ENCODE data around the gene CACNA1I. TPM values are rescaled to one million over a fixed set of nuclear protein-coding genes. Genes with fewer than 3 reads are reported as not detected.

The CACNA1I gene
- total RNA-seq, 1 donor from 2014 or later: 0.11 TPM

GRCh38 chr22:39571538-39571937 lies 985 bp downstream of the CACNA1I start:
- H3K27ac ChIP-seq (ENCODE audit: low read depth, low read length): no peak overlapping the region
- H3K9me3 ChIP-seq (ENCODE audit: insufficient read depth, low read depth, low read length): no peaks in the 10 kb centered on the region
- Mint-ChIP-seq H3K36me3 (ENCODE audit: low read depth, unreplicated experiment) (no peaks in the 10 kb centered on the region), H3K27ac (ENCODE audit: unreplicated experiment) (no peak overlapping the region), H3K9me3 (ENCODE audit: unreplicated experiment) (no peaks in the 10 kb centered on the region), H3K4me3 (ENCODE audit: unreplicated experiment) (no peak overlapping the region), H3K27me3 (ENCODE audit: low read depth, unreplicated experiment) (peaks cover 19% of the 10 kb centered on the region), H3K4me1 (ENCODE audit: low read depth, unreplicated experiment) (peaks cover 23% of the 10 kb centered on the region)
- no peak for DNase-seq (ENCODE audit: low read depth)
- H3K27me3 ChIP-seq (ENCODE audit: insufficient read depth, low read length): no peaks in the 10 kb centered on the region
- FAIRE-seq: no peak
- H3K4me3 ChIP-seq (ENCODE audit: insufficient read depth, low read depth, low read length): no peak overlapping the region
- peaks cover 17% of the 10 kb centered on the region for H3K4me1 ChIP-seq (ENCODE audit: insufficient read depth, low read length)
- H3K9ac ChIP-seq (ENCODE audit: low read length): no peak overlapping the region
- no peaks in the 10 kb centered on the region for H3K36me3 ChIP-seq (ENCODE audit: insufficient read depth, low read length)
- no peak overlapping the region for H3K4me2 ChIP-seq (ENCODE audit: low read length)
- no peak for TF ChIP-seq CTCF (IDR thresholded peaks at IDR 0.05; ENCODE audit: insufficient read depth, low read depth, low read length)
- TF ChIP-seq EZH2 (IDR thresholded peaks at IDR 0.05; ENCODE audit: insufficient read depth, low read length): no peak
- H4K20me1 ChIP-seq (ENCODE audit: insufficient read depth, low read length): no peaks in the 10 kb centered on the region
- no peaks in the 10 kb centered on the region for H3K79me2 ChIP-seq (ENCODE audit: insufficient read depth, low read length)
- H2AFZ ChIP-seq (ENCODE audit: low read depth, low read length): no peak overlapping the region

DNA sequence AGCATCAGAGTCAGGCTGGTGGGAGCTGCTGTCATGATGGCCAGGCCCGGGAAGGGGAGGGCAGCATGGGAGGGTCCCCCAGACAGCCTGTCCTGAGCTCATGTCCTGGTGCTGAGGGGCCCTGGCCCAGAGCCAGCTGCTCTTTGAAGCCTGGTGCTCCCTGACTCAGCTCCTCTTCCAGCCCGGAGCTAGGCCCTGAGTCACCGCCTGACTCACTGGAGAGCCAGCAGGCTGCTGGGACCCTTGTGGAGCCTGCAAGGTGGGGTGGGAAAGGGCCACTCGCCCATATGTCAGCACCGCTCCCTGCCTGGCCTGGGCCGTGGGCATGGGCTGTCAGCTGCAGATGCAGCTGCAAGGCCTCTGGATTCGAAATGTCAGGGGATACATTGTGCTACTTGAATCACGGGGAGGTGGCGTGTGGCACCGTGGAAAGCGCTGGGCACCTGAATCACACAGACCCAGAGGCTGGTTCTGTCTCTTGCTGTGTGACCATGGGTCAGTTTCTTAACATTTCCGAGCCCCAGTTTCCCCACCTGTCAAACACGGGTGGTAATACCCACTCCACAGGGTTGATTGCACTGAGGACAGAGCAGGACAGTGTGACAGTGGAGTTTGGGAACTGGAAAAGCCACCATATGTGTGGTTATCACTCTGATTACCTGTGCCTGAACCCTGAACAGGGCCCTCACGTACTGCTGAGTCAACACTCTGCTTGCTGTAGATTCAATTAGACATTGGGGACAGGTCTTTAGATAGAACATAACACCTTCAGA lies 4.4 kb downstream of the CACNA1I start:
- peaks cover 23% of the 10 kb centered on the region for H3K4me1 Mint-ChIP-seq (ENCODE audit: low read depth, unreplicated experiment)
- FAIRE-seq (no peak), DNase-seq (ENCODE audit: low read depth) (peak; percentile 91)
- peaks cover 1% of the 10 kb centered on the region for H3K9me3 Mint-ChIP-seq (ENCODE audit: unreplicated experiment)
- H3K27me3 Mint-ChIP-seq (ENCODE audit: low read depth, unreplicated experiment): peaks cover 17% of the 10 kb centered on the region
- TF ChIP-seq EZH2 (IDR thresholded peaks at IDR 0.05; ENCODE audit: insufficient read depth, low read length) (no peak), CTCF (IDR thresholded peaks at IDR 0.05; ENCODE audit: insufficient read depth, low read depth, low read length) (no peak)
- H4K20me1 ChIP-seq (ENCODE audit: insufficient read depth, low read length): no peaks in the 10 kb centered on the region
- H3K4me2 ChIP-seq (ENCODE audit: low read length): peak overlapping the region; percentile 43
- peaks cover 17% of the 10 kb centered on the region for H3K4me1 ChIP-seq (ENCODE audit: insufficient read depth, low read length)
- no peaks in the 10 kb centered on the region for H3K79me2 ChIP-seq (ENCODE audit: insufficient read depth, low read length)
- H3K36me3 ChIP-seq (ENCODE audit: insufficient read depth, low read length): no peaks in the 10 kb centered on the region
- no peak overlapping the region for H3K9ac ChIP-seq (ENCODE audit: low read length)
- H3K27ac ChIP-seq (ENCODE audit: low read depth, low read length): no peak overlapping the region
- no peaks in the 10 kb centered on the region for H3K36me3 Mint-ChIP-seq (ENCODE audit: low read depth, unreplicated experiment)
- no peak overlapping the region for H3K4me3 ChIP-seq (ENCODE audit: insufficient read depth, low read depth, low read length)
- H3K4me3 Mint-ChIP-seq (ENCODE audit: unreplicated experiment): no peak overlapping the region
- peaks cover 3% of the 10 kb centered on the region for H3K27me3 ChIP-seq (ENCODE audit: insufficient read depth, low read length)
- H3K27ac Mint-ChIP-seq (ENCODE audit: unreplicated experiment): peak overlapping the region; percentile 38
- H3K9me3 ChIP-seq (ENCODE audit: insufficient read depth, low read depth, low read length): no peaks in the 10 kb centered on the region
- H2AFZ ChIP-seq (ENCODE audit: low read depth, low read length): no peak overlapping the region

DNA sequence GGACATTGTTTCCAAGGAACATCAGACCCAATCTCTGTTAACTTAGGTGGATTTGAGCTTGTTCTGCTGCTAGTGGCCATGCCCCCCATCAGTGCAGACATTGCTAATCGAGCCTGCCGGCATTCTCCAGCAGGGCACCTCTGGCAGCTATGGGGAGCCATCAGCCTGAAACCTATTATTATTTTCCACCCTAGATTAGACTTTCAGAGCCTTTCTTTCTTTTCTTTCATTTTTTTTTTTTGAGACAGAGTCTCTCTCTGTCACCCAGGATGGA lies 4.9 kb downstream of the CACNA1I start:
- Histone ChIP-seq H3K9me3 (ENCODE audit: insufficient read depth, low read depth, low read length) (no peaks in the 10 kb centered on the region), H3K36me3 (ENCODE audit: insufficient read depth, low read length) (no peaks in the 10 kb centered on the region), H4K20me1 (ENCODE audit: insufficient read depth, low read length) (no peaks in the 10 kb centered on the region), H3K27ac (ENCODE audit: low read depth, low read length) (no peak overlapping the region), H3K9ac (ENCODE audit: low read length) (no peak overlapping the region), H3K4me2 (ENCODE audit: low read length) (no peak overlapping the region), H3K27me3 (ENCODE audit: insufficient read depth, low read length) (peaks cover 6% of the 10 kb centered on the region), H3K4me3 (ENCODE audit: insufficient read depth, low read depth, low read length) (no peak overlapping the region), H3K4me1 (ENCODE audit: insufficient read depth, low read length) (peaks cover 17% of the 10 kb centered on the region), H2AFZ (ENCODE audit: low read depth, low read length) (no peak overlapping the region), H3K79me2 (ENCODE audit: insufficient read depth, low read length) (no peaks in the 10 kb centered on the region)
- Mint-ChIP-seq H3K27ac (ENCODE audit: unreplicated experiment) (no peak overlapping the region), H3K4me3 (ENCODE audit: unreplicated experiment) (no peak overlapping the region), H3K9me3 (ENCODE audit: unreplicated experiment) (peaks cover 1% of the 10 kb centered on the region), H3K27me3 (ENCODE audit: low read depth, unreplicated experiment) (peaks cover 22% of the 10 kb centered on the region), H3K4me1 (ENCODE audit: low read depth, unreplicated experiment) (peaks cover 23% of the 10 kb centered on the region), H3K36me3 (ENCODE audit: low read depth, unreplicated experiment) (no peaks in the 10 kb centered on the region)
- no peak for FAIRE-seq
- DNase-seq (ENCODE audit: low read depth): no peak
- TF ChIP-seq EZH2 (IDR thresholded peaks at IDR 0.05; ENCODE audit: insufficient read depth, low read length) (no peak), CTCF (IDR thresholded peaks at IDR 0.05; ENCODE audit: insufficient read depth, low read depth, low read length) (no peak)

Measured in astrocyte (in vitro differentiated cells and primary cell).